ENCODE data around the gene IL17RA. TPM values are rescaled to one million over a fixed set of nuclear protein-coding genes. Genes with fewer than 3 reads are reported as not detected.

IL17RA gene
- total RNA-seq, 1 donor from 2014 or later = 11.1 TPM

DNA sequence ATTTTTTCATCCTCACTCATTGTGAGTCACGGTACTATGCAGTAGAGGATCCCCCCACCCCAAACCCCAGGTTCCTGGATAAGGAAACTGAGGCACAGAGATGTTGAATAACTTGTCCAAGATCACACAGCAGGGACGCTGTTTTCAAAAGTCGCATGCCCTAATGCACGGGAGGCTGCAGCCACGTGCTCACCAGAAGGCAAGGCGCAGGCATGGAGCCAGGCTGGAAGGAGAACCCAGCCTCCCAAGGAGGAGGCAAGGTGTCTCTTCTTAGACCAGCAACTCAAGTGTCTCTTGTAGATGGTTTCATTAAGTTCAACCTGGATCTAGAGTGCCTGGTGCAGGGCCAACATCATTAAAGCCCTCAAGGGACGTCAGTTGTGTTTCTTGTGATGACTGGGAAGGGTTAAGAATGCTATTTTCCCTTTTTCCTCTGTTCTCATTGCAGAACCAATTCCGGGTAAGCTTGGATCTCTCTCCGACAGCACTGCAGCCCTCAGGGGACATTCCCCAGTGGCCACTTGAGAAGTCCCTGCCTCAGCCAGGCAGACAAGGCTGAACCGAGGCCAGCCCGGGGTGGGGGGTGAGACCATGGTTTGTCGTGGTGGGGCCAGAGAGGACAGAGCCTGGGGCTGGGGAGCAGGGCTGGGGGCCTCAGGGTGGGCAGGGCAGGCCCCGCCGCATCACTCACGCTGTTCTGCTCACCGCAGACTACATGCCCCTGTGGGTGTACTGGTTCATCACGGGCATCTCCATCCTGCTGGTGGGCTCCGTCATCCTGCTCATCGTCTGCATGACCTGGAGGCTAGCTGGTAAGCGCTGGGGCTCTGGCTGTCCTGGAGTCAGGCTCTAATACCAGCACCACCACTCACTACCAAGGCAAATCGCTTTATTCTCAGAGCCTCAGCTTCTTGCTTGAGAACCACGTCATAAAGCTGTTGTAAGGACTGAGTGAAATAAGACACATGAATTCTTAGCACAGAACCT lies 20.6 kb downstream of the IL17RA start:
- DNase-seq (ENCODE audit: low spot score) (no peak), ATAC-seq (no peak)

DNA sequence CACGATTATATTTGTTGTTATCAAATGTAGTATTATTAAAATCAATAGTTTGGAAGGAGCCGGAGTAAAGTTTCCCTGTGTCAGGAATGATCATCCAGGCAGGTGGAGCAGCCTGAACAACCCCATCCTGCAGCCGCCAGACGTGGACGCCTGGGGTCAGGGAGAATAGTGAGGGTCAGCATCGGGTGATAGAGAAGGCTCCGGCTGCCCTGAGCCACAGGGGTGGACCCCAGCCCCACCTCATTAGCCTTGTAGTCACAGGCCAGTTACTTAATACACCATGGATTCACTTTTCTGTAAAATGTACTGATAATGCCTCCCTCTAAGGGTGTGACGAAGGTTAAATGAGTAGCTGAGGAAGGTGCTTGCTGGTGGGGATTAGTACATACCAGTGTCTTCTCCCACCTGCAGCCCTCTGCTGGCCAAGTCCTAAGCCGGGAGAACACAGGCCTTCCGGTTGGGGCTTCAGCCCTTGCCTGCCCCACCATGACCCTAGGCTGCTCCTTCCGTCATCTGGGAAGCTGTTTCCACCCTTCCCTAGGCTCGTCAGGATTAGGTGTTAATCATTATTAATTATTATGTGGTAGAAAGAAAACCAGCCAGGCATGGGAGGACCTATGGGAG lies 21.5 kb downstream of the IL17RA start:
- ATAC-seq (peak; percentile 35), DNase-seq (ENCODE audit: low spot score) (no peak)

GRCh38 chr22:17106785-17107546 lies 22.2 kb downstream of the IL17RA start:
- peak; percentile 33 for ATAC-seq
- DNase-seq (ENCODE audit: low spot score) = no peak

GRCh38 chr22:17107547-17107810 lies 22.7 kb downstream of the IL17RA start:
- no peak for DNase-seq (ENCODE audit: low spot score)
- ATAC-seq = no peak

GRCh38 chr22:17108256-17109112 lies 23.7 kb downstream of the IL17RA start:
- DNase-seq (ENCODE audit: low spot score) (no peak), ATAC-seq (no peak)

GRCh38 chr22:17109113-17109865 lies 24.5 kb downstream of the IL17RA start:
- ATAC-seq (no peak), DNase-seq (ENCODE audit: low spot score) (no peak)

DNA sequence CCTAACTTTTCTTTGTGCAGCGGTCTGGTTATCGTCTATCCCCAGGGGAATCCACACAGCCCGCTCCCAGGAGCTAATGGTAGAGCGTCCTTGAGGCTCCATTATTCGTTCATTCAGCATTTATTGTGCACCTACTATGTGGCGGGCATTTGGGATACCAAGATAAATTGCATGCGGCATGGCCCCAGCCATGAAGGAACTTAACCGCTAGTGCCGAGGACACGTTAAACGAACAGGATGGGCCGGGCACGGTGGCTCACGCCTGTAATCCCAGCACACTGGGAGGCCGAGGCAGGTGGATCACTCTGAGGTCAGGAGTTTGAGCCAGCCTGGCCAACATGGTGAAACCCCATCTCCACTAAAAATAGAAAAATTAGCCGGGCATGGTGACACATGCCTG lies 25.2 kb downstream of the IL17RA start:
- ATAC-seq (no peak), DNase-seq (ENCODE audit: low spot score) (no peak)

DNA sequence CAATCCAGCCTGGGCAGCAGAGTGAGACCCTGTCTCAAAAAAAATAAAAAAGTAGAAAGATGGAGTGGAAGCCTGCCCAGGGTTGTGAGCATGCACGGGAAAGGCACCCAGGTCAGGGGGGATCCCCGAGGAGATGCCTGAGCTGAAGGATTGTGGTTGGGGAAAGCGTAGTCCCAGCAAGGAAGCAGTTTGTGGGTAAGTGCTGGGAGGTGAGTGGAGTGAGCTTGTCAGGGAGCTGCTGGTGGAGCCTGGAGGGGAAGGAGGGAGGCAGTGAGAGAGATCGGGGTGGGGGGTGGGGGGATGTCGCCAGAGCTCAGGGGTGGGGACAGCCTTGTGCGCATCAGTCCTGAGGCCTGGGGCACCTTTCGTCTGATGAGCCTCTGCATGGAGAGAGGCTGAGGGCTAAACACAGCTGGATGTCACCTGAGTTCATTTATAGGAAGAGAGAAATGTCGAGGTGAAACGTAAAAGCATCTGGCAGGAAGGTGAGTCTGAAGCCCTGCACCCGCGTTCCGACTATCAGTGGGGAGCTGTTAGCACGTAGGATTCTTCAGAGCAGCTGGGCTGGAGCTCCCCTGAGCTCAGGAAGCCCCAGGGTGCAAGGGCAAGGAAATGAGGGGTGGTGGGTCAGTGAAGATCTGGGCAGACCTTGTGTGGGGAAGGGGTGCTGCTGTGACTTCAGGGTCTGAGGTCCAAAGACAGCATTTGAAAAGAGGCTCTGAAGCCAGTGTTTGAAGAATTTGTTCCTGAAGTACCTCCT lies 26.2 kb downstream of the IL17RA start:
- DNase-seq (ENCODE audit: low spot score) = no peak
- no peak for ATAC-seq

DNA sequence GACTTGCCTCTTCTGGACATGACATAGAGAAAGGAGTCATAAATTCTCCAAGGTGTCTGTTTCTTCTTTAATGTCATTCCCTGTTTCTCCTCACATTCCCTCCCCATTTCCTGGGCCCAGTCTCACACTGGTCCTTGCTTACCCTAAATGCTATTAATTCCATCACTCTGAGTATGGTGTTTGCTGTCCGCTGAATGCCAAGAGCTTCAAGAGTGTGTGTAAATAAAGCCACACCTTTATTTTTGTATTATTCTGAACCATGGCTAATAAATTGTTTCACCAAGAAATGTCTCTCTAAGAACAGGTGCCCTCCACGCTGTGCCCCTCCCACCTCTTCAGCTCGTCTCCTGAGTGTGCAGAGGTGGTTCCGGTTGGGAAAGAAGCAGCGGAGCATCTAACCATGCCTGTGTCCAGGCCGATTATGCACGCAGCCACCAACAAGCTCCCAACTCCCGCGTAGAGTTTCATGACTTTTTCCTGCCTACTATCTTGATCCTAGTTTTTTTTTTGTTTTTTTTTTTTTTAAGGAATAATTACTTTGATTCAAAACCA lies 27.8 kb downstream of the IL17RA start:
- no peak for DNase-seq (ENCODE audit: low spot score)
- no peak for ATAC-seq

- no peak for DNase-seq (ENCODE audit: low spot score)
- ATAC-seq = no peak
Measured at GRCh38 chr22:17113600-17113999, 28.8 kb downstream of the IL17RA start.

GRCh38 chr22:17114173-17114897 lies 29.5 kb downstream of the IL17RA start:
- ATAC-seq (no peak), DNase-seq (ENCODE audit: low spot score) (no peak)

DNA sequence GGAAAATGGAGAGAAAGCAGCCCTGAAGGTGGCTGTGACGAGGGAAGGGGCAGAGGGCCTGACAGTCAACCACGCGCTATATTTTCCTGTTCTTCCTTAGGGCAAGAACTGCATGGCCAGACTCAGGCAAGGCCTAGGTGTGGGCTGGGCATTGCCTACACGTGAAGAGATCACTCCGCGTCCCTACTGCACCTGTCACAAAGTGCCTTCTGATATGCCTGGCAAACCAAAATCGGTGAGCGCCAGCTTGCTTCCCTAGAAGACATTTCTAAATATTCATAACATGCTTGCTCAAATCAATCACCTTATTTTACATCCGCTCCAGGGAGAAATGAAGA lies 30.1 kb downstream of the IL17RA start:
- ATAC-seq (no peak), DNase-seq (ENCODE audit: low spot score) (no peak)

DNA sequence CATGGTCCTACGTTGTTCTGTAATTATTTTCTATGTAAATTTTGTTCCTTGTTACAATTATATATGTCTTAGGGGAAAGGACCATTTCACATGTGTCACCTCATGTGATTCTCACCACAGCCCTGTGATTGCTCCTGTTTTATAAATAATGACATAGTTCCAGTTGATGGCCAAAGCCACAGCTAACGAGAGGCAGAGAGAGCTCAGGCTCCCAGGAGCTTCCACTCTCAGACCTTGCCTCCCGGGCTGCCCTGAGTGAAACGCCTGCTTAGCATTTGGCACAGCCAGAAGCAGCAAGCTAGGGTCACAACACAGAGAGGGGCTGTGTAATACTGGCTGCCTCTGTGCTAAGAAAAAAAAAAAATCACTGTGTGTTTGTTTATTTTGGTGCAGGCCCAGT lies 30.4 kb downstream of the IL17RA start:
- ATAC-seq (no peak), DNase-seq (ENCODE audit: low spot score) (no peak)

GRCh38 chr22:17115945-17116565 lies 31.3 kb downstream of the IL17RA start:
- DNase-seq (ENCODE audit: low spot score) = no peak
- ATAC-seq = no peak

- no peak for ATAC-seq
- DNase-seq (ENCODE audit: low spot score) = no peak
Measured at GRCh38 chr22:17116572-17117330, 32.0 kb downstream of the IL17RA start.

- DNase-seq (ENCODE audit: low spot score) (no peak), ATAC-seq (no peak)
Measured at GRCh38 chr22:17117400-17117799, 32.6 kb downstream of the IL17RA start.

DNA sequence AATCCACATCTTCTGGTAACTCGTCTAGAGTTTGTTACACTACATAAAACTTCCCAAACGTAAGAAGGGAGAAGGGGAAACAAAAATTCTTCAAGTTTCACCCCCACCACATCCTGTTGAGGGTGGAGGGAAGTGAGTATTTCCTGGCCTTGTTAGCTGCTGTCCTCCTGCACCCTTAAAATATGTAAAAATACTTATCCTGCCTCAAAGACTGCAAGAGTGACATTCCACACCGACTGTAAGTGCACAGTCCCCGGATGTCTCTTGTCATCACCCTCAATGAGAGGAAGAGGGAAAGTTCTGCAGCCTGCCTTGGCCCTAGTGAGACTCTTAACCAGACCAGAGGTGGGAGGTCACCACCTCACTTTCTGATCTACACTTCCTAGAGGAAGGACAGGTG lies 33.1 kb downstream of the IL17RA start:
- no peak for ATAC-seq
- no peak for DNase-seq (ENCODE audit: low spot score)

Measured in left lobe of liver (tissue), 2 donors.